Astrocyte (in vitro differentiated cells and primary cell): ENCODE data around the gene ZBTB16. TPM values are rescaled to one million over a fixed set of nuclear protein-coding genes. Genes with fewer than 3 reads are reported as not detected.

ENCODE experiments used
- DNase-seq: peaks from one replicate; pipeline ENCODE4 v3.0.0-alpha.2; 2010; ENCODE audit warnings: low read depth
- FAIRE-seq: peaks from 2 replicates; lab custom pipeline; 2011; peaks lifted over from hg19 to GRCh38; lab: Jason Lieb, UNC
- H2AFZ ChIP-seq: 2 replicates; pipeline ENCODE4 v1.6.0; 2012; ENCODE audit warnings: low read depth, low read length, inconsistent platforms
- H3K27ac ChIP-seq: 2 replicates; pipeline ENCODE4 v1.5.1; 2011; ENCODE audit warnings: low read depth, low read length, inconsistent platforms
- H3K27me3 ChIP-seq: 2 replicates; pipeline ENCODE4 v1.6.0; 2011; ENCODE audit warnings: low read length, inconsistent platforms; ENCODE audit not compliant: insufficient read depth
- H3K36me3 ChIP-seq: 2 replicates; pipeline ENCODE4 v1.5.1; 2011; ENCODE audit warnings: low read length, inconsistent platforms; ENCODE audit not compliant: insufficient read depth
- H3K4me1 ChIP-seq: 2 replicates; pipeline ENCODE4 v1.5.1; 2011; ENCODE audit warnings: low read length, inconsistent platforms; ENCODE audit not compliant: insufficient read depth
- H3K4me2 ChIP-seq: 2 replicates; pipeline ENCODE4 v1.6.0; 2012; ENCODE audit warnings: low read length, inconsistent platforms
- H3K4me3 ChIP-seq: 2 replicates; pipeline ENCODE4 v1.5.1; 2011; ENCODE audit warnings: low read depth, mild to moderate bottlenecking, low read length, inconsistent platforms; ENCODE audit not compliant: insufficient read depth
- H3K79me2 ChIP-seq: 2 replicates; pipeline ENCODE4 v1.6.0; 2012; ENCODE audit warnings: mild to moderate bottlenecking, low read length, inconsistent platforms; ENCODE audit not compliant: insufficient read depth
- H3K9ac ChIP-seq: 2 replicates; pipeline ENCODE4 v1.6.0; 2012; ENCODE audit warnings: mild to moderate bottlenecking, low read length, inconsistent platforms
- H3K9me3 ChIP-seq: 2 replicates; pipeline ENCODE4 v1.5.1; 2012; ENCODE audit warnings: low read depth, mild to moderate bottlenecking, low read length, inconsistent platforms; ENCODE audit not compliant: insufficient read depth
- H4K20me1 ChIP-seq: 2 replicates; pipeline ENCODE4 v1.6.0; 2012; ENCODE audit warnings: low read length, inconsistent platforms; ENCODE audit not compliant: insufficient read depth
- H3K27ac Mint-ChIP-seq: one replicate; pipeline ENCODE4 v1.8.0; 2021; ENCODE audit warnings: mild to moderate bottlenecking, mixed read lengths; ENCODE audit not compliant: unreplicated experiment
- H3K27me3 Mint-ChIP-seq: one replicate; pipeline ENCODE4 v1.8.0; 2021; ENCODE audit warnings: low read depth, mixed read lengths; ENCODE audit not compliant: unreplicated experiment
- H3K36me3 Mint-ChIP-seq: one replicate; pipeline ENCODE4 v1.8.0; 2021; ENCODE audit warnings: low read depth, mixed read lengths; ENCODE audit not compliant: unreplicated experiment
- H3K4me1 Mint-ChIP-seq: one replicate; pipeline ENCODE4 v1.8.0; 2021; ENCODE audit warnings: low read depth, mixed read lengths; ENCODE audit not compliant: unreplicated experiment
- H3K4me3 Mint-ChIP-seq: one replicate; pipeline ENCODE4 v1.8.0; 2021; ENCODE audit warnings: mild to moderate bottlenecking, moderate library complexity, mixed read lengths; ENCODE audit not compliant: unreplicated experiment
- H3K9me3 Mint-ChIP-seq: one replicate; pipeline ENCODE4 v1.8.0; 2021; ENCODE audit warnings: mild to moderate bottlenecking, mixed read lengths; ENCODE audit not compliant: unreplicated experiment
- CTCF ChIP-seq: IDR thresholded peaks from 2 replicates; pipeline ENCODE4 v1.5.1; 2011; ENCODE audit warnings: low read depth, mild to moderate bottlenecking, inconsistent platforms, low read length, moderate library complexity; ENCODE audit not compliant: insufficient read depth
- EZH2 ChIP-seq: IDR thresholded peaks from 2 replicates; pipeline ENCODE4 v1.6.1; 2012; ENCODE audit warnings: mild to moderate bottlenecking, low read length, inconsistent platforms; ENCODE audit not compliant: insufficient read depth
- total RNA-seq: library from RNA; stranded (reverse); gene quantifications from 2 replicates; pipeline ENCODE4 v1.2.1, GENCODE V29; 2021

ZBTB16 gene
- total RNA-seq, 1 donor from 2014 or later = 0.50 TPM

- H3K27me3 Mint-ChIP-seq = peaks cover 27% of the 10 kb centered on the region
Observed at GRCh38 chr11:114225661-114226060, 166.2 kb downstream of the ZBTB16 start.

DNA sequence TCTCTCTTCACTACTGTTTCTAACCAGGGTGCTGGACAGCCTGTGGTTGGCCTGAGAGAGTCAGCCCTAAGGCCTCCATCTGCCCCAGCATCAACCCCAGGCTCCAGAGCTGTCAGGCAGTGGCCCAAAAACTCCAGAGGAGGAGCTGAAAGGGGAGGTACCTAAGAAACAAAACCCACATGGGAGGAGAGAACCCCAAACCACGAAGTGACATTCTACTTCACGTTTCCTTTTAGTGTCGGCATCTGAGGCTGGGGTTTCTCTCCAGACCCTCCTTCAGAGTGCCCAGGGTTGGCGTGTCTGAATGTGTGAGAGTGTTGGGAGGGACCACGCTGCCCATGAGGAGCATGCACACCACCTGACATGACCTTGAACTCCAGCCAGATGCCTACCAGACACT is 166.8 kb downstream of the ZBTB16 start:
- Histone ChIP-seq H3K27ac (no peak overlapping the region), H4K20me1 (no peaks in the 10 kb centered on the region), H3K9ac (no peak overlapping the region), H3K9me3 (no peaks in the 10 kb centered on the region), H3K79me2 (no peaks in the 10 kb centered on the region), H3K4me1 (no peaks in the 10 kb centered on the region), H3K4me2 (no peak overlapping the region), H2AFZ (no peak overlapping the region), H3K4me3 (no peak overlapping the region), H3K36me3 (no peaks in the 10 kb centered on the region), H3K27me3 (peaks cover 36% of the 10 kb centered on the region)
- Mint-ChIP-seq H3K4me3 (no peak overlapping the region), H3K27ac (no peak overlapping the region), H3K36me3 (no peaks in the 10 kb centered on the region), H3K27me3 (peaks cover 34% of the 10 kb centered on the region), H3K9me3 (peaks cover 4% of the 10 kb centered on the region), H3K4me1 (no peaks in the 10 kb centered on the region)
- FAIRE-seq (no peak), DNase-seq (no peak)
- TF ChIP-seq EZH2 (no peak), CTCF (no peak)

More at GRCh38 chr11:114225661-114226060, 166.2 kb downstream of the ZBTB16 start:
- no peaks in the 10 kb centered on the region for H3K4me1 Mint-ChIP-seq
- H3K27ac Mint-ChIP-seq = no peak overlapping the region
- no peaks in the 10 kb centered on the region for H3K4me1 ChIP-seq
- no peaks in the 10 kb centered on the region for H3K79me2 ChIP-seq
- DNase-seq (no peak), FAIRE-seq (no peak)
- H3K9ac ChIP-seq = no peak overlapping the region
- H3K9me3 Mint-ChIP-seq = peaks cover 4% of the 10 kb centered on the region
- no peak overlapping the region for H3K27ac ChIP-seq
- no peaks in the 10 kb centered on the region for H3K36me3 ChIP-seq
- no peak overlapping the region for H3K4me3 Mint-ChIP-seq
- H3K4me3 ChIP-seq = no peak overlapping the region
- H3K36me3 Mint-ChIP-seq = no peaks in the 10 kb centered on the region
- no peak for TF ChIP-seq EZH2
- TF ChIP-seq CTCF = no peak
- H3K27me3 ChIP-seq = peaks cover 31% of the 10 kb centered on the region
- H2AFZ ChIP-seq = no peak overlapping the region
- H3K9me3 ChIP-seq = no peaks in the 10 kb centered on the region
- H4K20me1 ChIP-seq = no peaks in the 10 kb centered on the region
- no peak overlapping the region for H3K4me2 ChIP-seq
